NB4 (cell line): Measurements from ENCODE around the gene PLXNB2.

ENCODE experiments used
- POLR2A ChIP-seq: IDR thresholded peaks from 2 replicates; pipeline ENCODE4 v1.6.1; 2011; ENCODE audit warnings: mild to moderate bottlenecking; ENCODE audit not compliant: insufficient read length; ENCODE audit errors: extremely low read depth
- TF ChIP-seq, protein P1 (sequence below): IDR thresholded peaks from one replicate; pipeline ENCODE4 v1.5.1; 2012; ENCODE audit warnings: low read depth, low read length

DNA sequence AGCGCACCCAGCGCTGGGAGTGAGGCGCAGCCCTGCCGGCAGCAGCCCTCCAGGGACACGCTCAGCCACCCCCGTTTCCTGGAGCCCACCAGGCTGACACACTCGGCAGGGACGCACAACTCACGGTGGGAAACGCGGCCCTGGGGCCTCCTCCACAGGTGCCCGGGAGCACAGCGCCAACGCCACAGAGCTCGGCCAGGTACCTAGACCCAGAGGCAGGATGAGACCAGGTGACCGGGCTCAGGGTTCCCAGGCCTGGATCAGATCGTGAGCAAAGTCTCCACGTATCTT, 80.6 kb downstream of the PLXNB2 start:
- TF ChIP-seq, protein P1, sequence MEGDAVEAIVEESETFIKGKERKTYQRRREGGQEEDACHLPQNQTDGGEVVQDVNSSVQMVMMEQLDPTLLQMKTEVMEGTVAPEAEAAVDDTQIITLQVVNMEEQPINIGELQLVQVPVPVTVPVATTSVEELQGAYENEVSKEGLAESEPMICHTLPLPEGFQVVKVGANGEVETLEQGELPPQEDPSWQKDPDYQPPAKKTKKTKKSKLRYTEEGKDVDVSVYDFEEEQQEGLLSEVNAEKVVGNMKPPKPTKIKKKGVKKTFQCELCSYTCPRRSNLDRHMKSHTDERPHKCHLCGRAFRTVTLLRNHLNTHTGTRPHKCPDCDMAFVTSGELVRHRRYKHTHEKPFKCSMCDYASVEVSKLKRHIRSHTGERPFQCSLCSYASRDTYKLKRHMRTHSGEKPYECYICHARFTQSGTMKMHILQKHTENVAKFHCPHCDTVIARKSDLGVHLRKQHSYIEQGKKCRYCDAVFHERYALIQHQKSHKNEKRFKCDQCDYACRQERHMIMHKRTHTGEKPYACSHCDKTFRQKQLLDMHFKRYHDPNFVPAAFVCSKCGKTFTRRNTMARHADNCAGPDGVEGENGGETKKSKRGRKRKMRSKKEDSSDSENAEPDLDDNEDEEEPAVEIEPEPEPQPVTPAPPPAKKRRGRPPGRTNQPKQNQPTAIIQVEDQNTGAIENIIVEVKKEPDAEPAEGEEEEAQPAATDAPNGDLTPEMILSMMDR, result no peak
- no peak for TF ChIP-seq POLR2A
